GM12878 (cell line): ENCODE measurements around the gene FAM219A.

ENCODE experiments used
- ATF3 ChIP-seq: IDR thresholded peaks from 2 replicates; pipeline ENCODE4 v1.6.1; 2011; ENCODE audit warnings: low read depth, mild to moderate bottlenecking, low read length, moderate library complexity, borderline replicate concordance; ENCODE audit errors: extremely low read depth
- BHLHE40 ChIP-seq, 2 experiments: fragments of 450-650 bp in 1 of 2; IDR thresholded peaks; 2 replicates each; pipeline ENCODE4 v1.6.1; 2011 to 2017; ENCODE audit warnings: low read depth in 2 of 2, borderline replicate concordance in 1 of 2, improper control_type of control experiment in 1 of 2, low read length in 1 of 2, mild to moderate bottlenecking in 1 of 2
- BRCA1 ChIP-seq: IDR thresholded peaks from 2 replicates; pipeline ENCODE4 v1.6.1; 2011; ENCODE audit warnings: low read depth, low read length, improper control_type of control experiment
- CBFB ChIP-seq: IDR thresholded peaks from 2 replicates; pipeline ENCODE4 v1.6.1; 2016; ENCODE audit warnings: antibody characterized with exemption, low read depth
- CTCF ChIP-seq, 3 experiments: IDR thresholded peaks in 2 of 3; conservative IDR thresholded peaks in 1 of 3; 2 replicates each; pipeline ENCODE4 v1.5.1; 2011; ENCODE audit warnings: low read depth in 3 of 3, low read length in 3 of 3, mild to moderate bottlenecking in 3 of 3, control low read depth in 2 of 3, moderate library complexity in 2 of 3, inconsistent platforms in 1 of 3, mixed read lengths in 1 of 3; ENCODE audit not compliant: control insufficient read depth in 2 of 3, insufficient read depth in 1 of 3; ENCODE audit errors: extremely low read depth in 1 of 3
- ESRRA ChIP-seq: IDR thresholded peaks from 2 replicates; pipeline ENCODE4 v1.6.1; 2012; ENCODE audit warnings: mild to moderate bottlenecking, low read length, improper control_type of control experiment
- EZH2 ChIP-seq: IDR thresholded peaks from 2 replicates; pipeline ENCODE4 v1.6.1; 2012; ENCODE audit warnings: low read depth, mild to moderate bottlenecking, control low read depth, inconsistent platforms, low read length, borderline replicate concordance; ENCODE audit not compliant: control insufficient read depth
- GABPA ChIP-seq: IDR thresholded peaks from 2 replicates; pipeline ENCODE4 v1.6.1; 2014; ENCODE audit warnings: antibody characterized with exemption, low read depth, mild to moderate bottlenecking, inconsistent platforms
- HCFC1 ChIP-seq: fragments of 150-350 bp; IDR thresholded peaks from 2 replicates; pipeline ENCODE4 v1.6.1; 2014; ENCODE audit warnings: low read length
- POLR2A ChIP-seq: IDR thresholded peaks from 2 replicates; pipeline ENCODE4 v1.6.1; 2011; ENCODE audit warnings: low read depth, mild to moderate bottlenecking, low read length
- POLR2AphosphoS5 ChIP-seq: IDR thresholded peaks from 2 replicates; pipeline ENCODE4 v1.6.1; 2011; ENCODE audit warnings: mild to moderate bottlenecking, low read length, inconsistent platforms
- SIX5 ChIP-seq: IDR thresholded peaks from 2 replicates; pipeline ENCODE4 v1.6.1; 2011; ENCODE audit warnings: mild to moderate bottlenecking, low read depth, low read length, moderate library complexity; ENCODE audit not compliant: severe bottlenecking
- TAF1 ChIP-seq: IDR thresholded peaks from 2 replicates; pipeline ENCODE4 v1.6.1; 2011; ENCODE audit warnings: mild to moderate bottlenecking, low read depth, low read length, borderline replicate concordance
- ZZZ3 ChIP-seq: IDR thresholded peaks from 2 replicates; pipeline ENCODE4 v1.6.1; 2011; ENCODE audit warnings: low read depth; ENCODE audit not compliant: control insufficient read depth, insufficient read length

GRCh38 chr9:34374905-34375552, 83.3 kb downstream of the FAM219A start:
- TF ChIP-seq TAF1 (no peak), SIX5 (no peak), BHLHE40 (IDR thresholded peaks at IDR 0.05; ENCODE audit: borderline replicate concordance in 1 of 2, low read depth in 2 of 2, low read length in 1 of 2) (no peak), GABPA (no peak), POLR2AphosphoS5 (no peak), CBFB (no peak), HCFC1 (no peak), ZZZ3 (no peak), EZH2 (no peak), POLR2A (no peak), ATF3 (no peak), ESRRA (no peak), BRCA1 (no peak), CTCF (IDR thresholded peaks at IDR 0.05 in 2 of 3, conservative IDR thresholded peaks at IDR 0.05 in 1 of 3; ENCODE audit: control insufficient read depth in 2 of 3, extremely low read depth in 1 of 3, insufficient read depth in 1 of 3, low read depth in 3 of 3, low read length in 3 of 3) (no peak)
